OCI-LY7 (cell line): ENCODE results near the gene SP110. TPM values are rescaled to one million over a fixed set of nuclear protein-coding genes. Genes with fewer than 3 reads are reported as not detected.
"Not testable (repeated sequence)": the region's sequence is repeated elsewhere in the genome, so short reads cannot be mapped to it uniquely, and the experiment has no call there.

Experiments
- BruUV-seq: library from RNA; stranded (reverse); fragments of 400-500 nt; replicated peaks from 2 replicates; lab custom pipeline; 2021; lab: Mats Ljungman, UMichigan
- CTCF ChIA-PET: fragments of 300-600 bp; sonication (Branson Sonifier 250); formaldehyde crosslinking; loops from one replicate; lab custom pipeline; 2022; ENCODE audit warnings: antibody characterized with exemption; ENCODE audit not compliant: unreplicated experiment; lab: Charles Lee
- POLR2A ChIA-PET: fragments of 300-600 bp; sonication (Branson Sonifier 250); formaldehyde crosslinking; loops from one replicate; lab custom pipeline; 2022; ENCODE audit warnings: antibody characterized with exemption; lab: Charles Lee
- DNase-seq: peaks from one replicate; pipeline ENCODE4 v3.0.0-alpha.2; 2015; ENCODE audit warnings: low spot score
- H2AFZ ChIP-seq: fragments of 200-600 bp; sonication (generic), shearing (Covaris generic); 2 replicates; pipeline ENCODE4 v1.6.1; 2014; ENCODE audit warnings: mild to moderate bottlenecking, antibody characterized with exemption, low read length, moderate library complexity
- H3K27ac ChIP-seq: fragments of 200-600 bp; sonication (generic); 2 replicates; pipeline ENCODE4 v1.5.1; 2014; ENCODE audit warnings: mixed run types, low read depth, mild to moderate bottlenecking, moderate library complexity, low read length, inconsistent platforms; ENCODE audit not compliant: poor library complexity, severe bottlenecking
- H3K36me3 ChIP-seq: fragments of 200-600 bp; sonication (generic); 2 replicates; pipeline ENCODE4 v1.6.1; 2014; ENCODE audit warnings: mild to moderate bottlenecking, antibody characterized with exemption, low read length, moderate library complexity, mixed read lengths; ENCODE audit not compliant: insufficient read depth
- H3K4me1 ChIP-seq: fragments of 200-600 bp; sonication (generic); 2 replicates; pipeline ENCODE4 v1.5.1; 2014; ENCODE audit warnings: mild to moderate bottlenecking, low read length; ENCODE audit not compliant: insufficient read depth, poor library complexity, severe bottlenecking
- H3K4me2 ChIP-seq: fragments of 200-600 bp; sonication (generic); 2 replicates; pipeline ENCODE4 v1.6.1; 2014; ENCODE audit warnings: mild to moderate bottlenecking, low read length
- H3K4me3 ChIP-seq: fragments of 200-600 bp; sonication (generic); 2 replicates; pipeline ENCODE4 v1.5.1; 2014; ENCODE audit warnings: mild to moderate bottlenecking, low read depth, low read length; ENCODE audit not compliant: poor library complexity, severe bottlenecking
- H3K79me2 ChIP-seq: fragments of 200-600 bp; sonication (generic); 2 replicates; pipeline ENCODE4 v1.6.1; 2016; ENCODE audit warnings: low read depth, mild to moderate bottlenecking, low read length, moderate library complexity, mixed read lengths; ENCODE audit not compliant: insufficient read depth
- H3K9me2 ChIP-seq: fragments of 200-600 bp; sonication (generic); 2 replicates; pipeline ENCODE4 v1.6.1; 2016; ENCODE audit warnings: mild to moderate bottlenecking, low read length, mixed read lengths; ENCODE audit not compliant: insufficient read depth
- H3K9me3 ChIP-seq: fragments of 200-600 bp; sonication (generic); 2 replicates; pipeline ENCODE4 v1.6.1; 2014; ENCODE audit warnings: mild to moderate bottlenecking, mixed run types, low read length, mixed read lengths
- H4K20me1 ChIP-seq: fragments of 200-600 bp; sonication (generic); 2 replicates; pipeline ENCODE4 v1.6.1; 2014; ENCODE audit warnings: mild to moderate bottlenecking, antibody characterized with exemption, low read length, moderate library complexity, mixed read lengths; ENCODE audit not compliant: insufficient read depth
- CTCF ChIP-seq: fragments of 200-600 bp; sonication (generic); conservative IDR thresholded peaks from 2 replicates; pipeline ENCODE4 v1.5.1; 2014; ENCODE audit warnings: mild to moderate bottlenecking, antibody characterized with exemption, low read length, moderate library complexity, mixed read lengths
- EZH2phosphoT487 ChIP-seq: fragments of 200-600 bp; sonication (generic); IDR thresholded peaks from 2 replicates; pipeline ENCODE4 v1.6.1; 2018; ENCODE audit warnings: low read depth, borderline replicate concordance, mild to moderate bottlenecking, mixed run types, antibody characterized with exemption, low read length, moderate library complexity, mixed read lengths
- intact Hi-C: fragments of 100-400 bp; cut with micrococcal nuclease; formaldehyde crosslinking; loops from one replicate; pipeline ENCODE4 v1.10.0; 2022; ENCODE audit not compliant: unreplicated experiment
- total RNA-seq, 2 experiments: library from RNA; depleted of rRNA in 1 of 2; stranded (reverse); fragments of >200 nt in 1 of 2; shearing (Covaris generic) in 1 of 2; gene quantifications; 2 replicates each; pipeline ENCODE4 v1.2.3, GENCODE V29; 2014 to 2022

The SP110 gene
- total RNA-seq, 2 experiments from 2014 or later: 9.3 to 15.7 TPM

GRCh38 chr2:230224458-230224857 lies 4.7 kb upstream of the SP110 start:
- H2AFZ ChIP-seq: no peak overlapping the region
- no peak overlapping the region for H3K27ac ChIP-seq
- TF ChIP-seq EZH2phosphoT487: no peak
- TF ChIP-seq CTCF: no peak
- intact Hi-C loops: loop anchor here (5.0 kb wide), 1 partner anchor 103 kb away; the partner anchor contains the start of gene SP140L
- no peak for DNase-seq
- ChIA-PET CTCF (interaction anchor here (0.7 kb wide), 1 partner anchor 285 kb away, joined by 9 read pairs; no protein-coding TSS in a partner anchor), POLR2A (interaction anchor here (0.6 kb wide), 1 partner anchor 76 kb away, joined by 3 read pairs; no protein-coding TSS in a partner anchor)
- H3K9me2 ChIP-seq: no peaks in the 10 kb centered on the region
- BruUV-seq: no TSS peak
- no peaks in the 10 kb centered on the region for H4K20me1 ChIP-seq
- no peaks in the 10 kb centered on the region for H3K79me2 ChIP-seq
- peak overlapping the region; percentile 86; the same call in 1 of the 2 replicates for H3K4me2 ChIP-seq
- H3K36me3 ChIP-seq: no peaks in the 10 kb centered on the region; the same call in 1 of the 2 replicates
- H3K9me3 ChIP-seq: peaks cover 4% of the 10 kb centered on the region; the same call in 1 of the 2 replicates
- no peak overlapping the region for H3K4me3 ChIP-seq
- H3K4me1 ChIP-seq: peaks cover 61% of the 10 kb centered on the region

- H2AFZ ChIP-seq, H3K4me2 ChIP-seq, H3K4me3 ChIP-seq, H3K27ac ChIP-seq, H3K36me3 ChIP-seq, H3K9me3 ChIP-seq, DNase-seq, CTCF ChIA-PET, H4K20me1 ChIP-seq, H3K79me2 ChIP-seq, H3K9me2 ChIP-seq, BruUV-seq: not testable (repeated sequence)
- POLR2A ChIA-PET: interaction anchor here (0.6 to 5.0 kb wide), 4 partner anchors 9 to 1465 kb away, joined by 3 to 41 read pairs (median 4); no protein-coding TSS in a partner anchor
- peaks cover 77% of the 10 kb centered on the region for H3K4me1 ChIP-seq
- intact Hi-C loops: loop anchor here (5.0 kb wide), 1 partner anchor 104 kb away; the partner anchor contains the start of gene SP140L
These were observed 3.0 kb upstream of the SP110 start for GRCh38 chr2:230222829-230223228.

GRCh38 chr2:230221493-230221892 lies 1.7 kb upstream of the SP110 start:
- Histone ChIP-seq H3K4me1 (peaks cover 76% of the 10 kb centered on the region), H3K4me2 (peak overlapping the region; percentile 44), H2AFZ (peak overlapping the region; percentile 2; the same call in 1 of the 2 replicates), H3K9me2 (no peaks in the 10 kb centered on the region), H3K27ac (peak overlapping the region; percentile 18), H3K79me2 (no peaks in the 10 kb centered on the region), H4K20me1 (peaks cover 7% of the 10 kb centered on the region; the same call in 1 of the 2 replicates), H3K9me3 (no peaks in the 10 kb centered on the region), H3K36me3 (no peaks in the 10 kb centered on the region; the same call in 1 of the 2 replicates), H3K4me3 (no peak overlapping the region)
- CTCF ChIA-PET: interaction anchor here (0.6 kb wide), 1 partner anchor 393 kb away, joined by 3 read pairs; no protein-coding TSS in a partner anchor
- POLR2A ChIA-PET: interaction anchor here (0.6 to 5.0 kb wide), 7 partner anchors 8 to 250 kb away, joined by 3 to 41 read pairs (median 4); no protein-coding TSS in a partner anchor
- DNase-seq: no peak
- intact Hi-C loops: loop anchor here (5.0 kb wide), 1 partner anchor 106 kb away; the partner anchor contains the start of gene SP140L
- TF ChIP-seq EZH2phosphoT487: no peak
- TF ChIP-seq CTCF: no peak
- no TSS peak for BruUV-seq
